Measurements from ENCODE around the gene ZYG11A.

- no peak for TF ChIP-seq CTCF (IDR thresholded peaks at IDR 0.05; ENCODE audit: insufficient read depth, low read depth, low read length)
- no peak for TF ChIP-seq EZH2 (IDR thresholded peaks at IDR 0.05; ENCODE audit: insufficient read depth, low read length)
These were observed 16.7 kb upstream of the ZYG11A start for GRCh38 chr1:52825868-52826267.

All from astrocyte (in vitro differentiated cells and primary cell).